AG04450 (cell line): ENCODE results near the gene RAB40C. TPM values are rescaled to one million over a fixed set of nuclear protein-coding genes. Genes with fewer than 3 reads are reported as not detected.

Experiments
- CTCF ChIA-PET: fragments of 300-600, 350-600 bp; formaldehyde crosslinking; extraction: SDS; loops from one replicate; lab custom pipeline; 2022; ENCODE audit warnings: antibody characterized with exemption, inconsistent platforms; lab: Charles Lee
- POLR2A ChIA-PET: fragments of 350-600 bp; formaldehyde crosslinking; extraction: SDS; loops from one replicate; lab custom pipeline; 2021; ENCODE audit warnings: antibody characterized with exemption, inconsistent platforms; lab: Yijun Ruan, JAX
- DNase-seq: peaks from one replicate; pipeline ENCODE4 v3.0.0-alpha.2; 2011; ENCODE audit warnings: low read depth, low spot score
- H3K27ac ChIP-seq: one replicate; pipeline ENCODE4 v1.5.1; 2012; ENCODE audit warnings: low read depth, low read length, control low read depth
- H3K27me3 ChIP-seq: one replicate; pipeline ENCODE4 v1.6.0; 2012; ENCODE audit warnings: low read length; ENCODE audit not compliant: control insufficient read depth, insufficient read depth
- H3K4me3 ChIP-seq: 2 replicates; pipeline ENCODE4 v1.5.1; 2011; ENCODE audit warnings: mild to moderate bottlenecking, low read depth, low read length, control low read depth
- H3K9me3 ChIP-seq: 2 replicates; pipeline ENCODE4 v1.5.1; 2012; ENCODE audit warnings: low read length; ENCODE audit not compliant: control insufficient read depth, insufficient read depth
- polyA plus RNA-seq: library from polyadenylated mRNA; depleted of rRNA; stranded (reverse); fragments of >200 nt; gene quantifications from 2 replicates; pipeline ENCODE4 v1.2.3, GENCODE V29; 2011
- TF ChIP-seq, protein P1 (sequence below): IDR thresholded peaks from 2 replicates; pipeline ENCODE4 v1.5.1; 2011; ENCODE audit warnings: low read depth, low read length, control low read depth, inconsistent platforms

Gene RAB40C
- polyA plus RNA-seq, 1 experiment = 4.2 TPM

DNA sequence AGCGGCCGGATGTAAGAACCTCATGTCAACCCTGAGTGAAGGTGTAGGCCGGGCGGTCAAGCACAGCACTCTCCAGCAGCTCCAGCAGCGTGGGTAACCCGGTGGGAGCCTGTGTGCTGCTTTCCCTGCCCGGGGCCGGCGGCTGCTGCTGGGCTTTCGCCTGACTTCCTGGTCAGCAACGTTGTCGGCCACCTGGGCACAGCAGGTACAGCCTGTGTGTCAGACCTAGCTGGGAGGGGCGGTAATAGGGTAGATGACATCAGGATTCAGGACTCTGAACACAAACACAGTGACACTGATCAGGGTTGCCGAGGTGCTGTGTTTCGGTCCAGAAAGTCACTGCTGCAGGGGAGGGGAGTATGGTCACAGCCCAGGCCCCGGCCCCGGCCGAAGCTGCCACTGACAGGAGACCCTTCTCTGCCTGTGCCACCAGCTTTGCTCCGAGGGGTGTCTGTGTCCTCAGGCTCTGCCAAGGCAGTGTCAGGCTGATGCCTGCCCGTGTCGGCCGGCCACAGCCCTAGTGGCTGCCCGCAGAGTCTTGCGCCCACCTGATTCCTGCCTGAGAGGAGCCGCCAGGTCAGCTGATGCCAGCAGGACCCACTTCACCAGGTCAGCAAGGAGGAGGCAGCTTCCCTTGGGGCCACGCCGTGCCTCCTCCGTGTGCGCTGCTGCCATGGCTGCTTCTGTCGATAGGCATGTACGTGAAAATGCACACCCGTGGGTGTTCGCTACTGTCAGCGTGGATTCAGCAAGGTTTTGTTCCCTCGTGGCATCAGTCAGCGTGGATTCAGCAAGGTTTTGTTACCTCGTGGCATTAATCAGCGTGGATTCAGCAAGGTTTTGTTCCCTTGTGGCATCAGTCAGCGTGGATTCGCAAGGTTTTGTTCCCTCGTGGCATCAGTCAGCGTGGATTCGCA lies 9.2 kb downstream of the RAB40C start:
- TF ChIP-seq, protein P1, sequence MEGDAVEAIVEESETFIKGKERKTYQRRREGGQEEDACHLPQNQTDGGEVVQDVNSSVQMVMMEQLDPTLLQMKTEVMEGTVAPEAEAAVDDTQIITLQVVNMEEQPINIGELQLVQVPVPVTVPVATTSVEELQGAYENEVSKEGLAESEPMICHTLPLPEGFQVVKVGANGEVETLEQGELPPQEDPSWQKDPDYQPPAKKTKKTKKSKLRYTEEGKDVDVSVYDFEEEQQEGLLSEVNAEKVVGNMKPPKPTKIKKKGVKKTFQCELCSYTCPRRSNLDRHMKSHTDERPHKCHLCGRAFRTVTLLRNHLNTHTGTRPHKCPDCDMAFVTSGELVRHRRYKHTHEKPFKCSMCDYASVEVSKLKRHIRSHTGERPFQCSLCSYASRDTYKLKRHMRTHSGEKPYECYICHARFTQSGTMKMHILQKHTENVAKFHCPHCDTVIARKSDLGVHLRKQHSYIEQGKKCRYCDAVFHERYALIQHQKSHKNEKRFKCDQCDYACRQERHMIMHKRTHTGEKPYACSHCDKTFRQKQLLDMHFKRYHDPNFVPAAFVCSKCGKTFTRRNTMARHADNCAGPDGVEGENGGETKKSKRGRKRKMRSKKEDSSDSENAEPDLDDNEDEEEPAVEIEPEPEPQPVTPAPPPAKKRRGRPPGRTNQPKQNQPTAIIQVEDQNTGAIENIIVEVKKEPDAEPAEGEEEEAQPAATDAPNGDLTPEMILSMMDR = no peak
- CTCF ChIA-PET = interaction anchor here (0.6 kb wide), 1 partner anchor 17 kb away, joined by 4 read pairs; no protein-coding TSS in a partner anchor
- H3K9me3 ChIP-seq = peaks cover 8% of the 10 kb centered on the region
- POLR2A ChIA-PET = no interaction called here
- no peak overlapping the region for H3K4me3 ChIP-seq
- H3K27ac ChIP-seq = no peak overlapping the region
- no peaks in the 10 kb centered on the region for H3K27me3 ChIP-seq
- no peak for DNase-seq

GRCh38 chr16:600781-601180 lies 10.9 kb downstream of the RAB40C start:
- no peak overlapping the region for H3K4me3 ChIP-seq
- H3K27ac ChIP-seq = no peak overlapping the region
- peaks cover 20% of the 10 kb centered on the region for H3K9me3 ChIP-seq
- ChIA-PET CTCF (no interaction called here), POLR2A (no interaction called here)
- no peak for DNase-seq
- H3K27me3 ChIP-seq = no peaks in the 10 kb centered on the region
- TF ChIP-seq, protein P1 = peak; percentile 23; the same call in 1 of the 2 replicates

DNA sequence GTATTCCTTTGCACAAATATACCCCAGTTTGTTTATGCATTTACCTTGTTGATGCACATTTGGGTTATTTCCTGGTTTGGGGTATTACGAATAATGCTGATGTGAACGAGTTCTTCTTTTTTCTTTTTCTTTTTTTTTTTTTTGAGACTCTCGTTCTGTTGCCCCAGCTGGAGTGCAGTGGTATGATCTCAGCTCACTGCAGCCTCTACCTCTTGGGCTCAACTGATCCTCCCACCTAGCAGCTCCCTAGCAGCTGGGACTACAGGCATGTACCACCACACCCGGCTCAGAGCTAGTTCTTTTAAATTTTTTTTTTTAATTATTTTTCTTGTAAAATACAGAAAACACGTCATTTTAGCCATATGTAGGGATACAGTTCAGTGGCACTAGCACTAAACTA lies 14.1 kb downstream of the RAB40C start:
- no peak for DNase-seq
- TF ChIP-seq, protein P1 = no peak
- Histone ChIP-seq H3K9me3 (peaks cover 17% of the 10 kb centered on the region), H3K27ac (no peak overlapping the region), H3K27me3 (no peaks in the 10 kb centered on the region), H3K4me3 (no peak overlapping the region)
- POLR2A ChIA-PET = no interaction called here
- CTCF ChIA-PET = no interaction called here

GRCh38 chr16:606656-607307 lies 16.9 kb downstream of the RAB40C start:
- no peak overlapping the region for H3K27ac ChIP-seq
- POLR2A ChIA-PET = interaction anchor here (0.6 kb wide), 1 partner anchor 11 kb away, joined by 4 read pairs; no protein-coding TSS in a partner anchor
- TF ChIP-seq, protein P1 = no peak

GRCh38 chr16:608019-608418 lies 18.2 kb downstream of the RAB40C start:
- ChIA-PET CTCF (no interaction called here), POLR2A (no interaction called here)
- no peak for DNase-seq
- Histone ChIP-seq H3K27ac (no peak overlapping the region), H3K4me3 (no peak overlapping the region), H3K27me3 (no peaks in the 10 kb centered on the region), H3K9me3 (peaks cover 26% of the 10 kb centered on the region)
- TF ChIP-seq, protein P1 = no peak

More at GRCh38 chr16:606656-607307, 16.9 kb downstream of the RAB40C start:
- Histone ChIP-seq H3K4me3 (no peak overlapping the region), H3K27me3 (no peaks in the 10 kb centered on the region), H3K9me3 (peaks cover 25% of the 10 kb centered on the region)
- CTCF ChIA-PET = no interaction called here
- DNase-seq = no peak
